Fibroblast of skin of abdomen (primary cell): ENCODE measurements around the gene MS4A5. TPM values are rescaled to one million over a fixed set of nuclear protein-coding genes. Genes with fewer than 3 reads are reported as not detected.
"Not testable (repeated sequence)": the region's sequence is repeated elsewhere in the genome, so short reads cannot be mapped to it uniquely, and the experiment has no call there.

Experiments used
- DNase-seq: peaks from one replicate; pipeline ENCODE4 v3.0.0-alpha.2; 2013
- polyA plus RNA-seq, 2 experiments: library from polyadenylated mRNA; unstranded; fragments of 120-200 nt; gene quantifications; one replicate each; pipeline ENCODE4 v1.2.1, GENCODE V29; 2013; ENCODE audit not compliant: insufficient read length in 2 of 2

Gene MS4A5
- polyA plus RNA-seq (2013, experiment 1 of 2; ENCODE audit: insufficient read length) = not detected
- not detected for polyA plus RNA-seq (2013, experiment 2 of 2; ENCODE audit: insufficient read length)

- DNase-seq = no peak
Observed at GRCh38 chr11:60429272-60429671, at the start of gene MS4A5. Gene MS4A5 (plus strand): TSS chr11:60429572. CDS start chr11:60429675, 103 bp downstream.

DNA sequence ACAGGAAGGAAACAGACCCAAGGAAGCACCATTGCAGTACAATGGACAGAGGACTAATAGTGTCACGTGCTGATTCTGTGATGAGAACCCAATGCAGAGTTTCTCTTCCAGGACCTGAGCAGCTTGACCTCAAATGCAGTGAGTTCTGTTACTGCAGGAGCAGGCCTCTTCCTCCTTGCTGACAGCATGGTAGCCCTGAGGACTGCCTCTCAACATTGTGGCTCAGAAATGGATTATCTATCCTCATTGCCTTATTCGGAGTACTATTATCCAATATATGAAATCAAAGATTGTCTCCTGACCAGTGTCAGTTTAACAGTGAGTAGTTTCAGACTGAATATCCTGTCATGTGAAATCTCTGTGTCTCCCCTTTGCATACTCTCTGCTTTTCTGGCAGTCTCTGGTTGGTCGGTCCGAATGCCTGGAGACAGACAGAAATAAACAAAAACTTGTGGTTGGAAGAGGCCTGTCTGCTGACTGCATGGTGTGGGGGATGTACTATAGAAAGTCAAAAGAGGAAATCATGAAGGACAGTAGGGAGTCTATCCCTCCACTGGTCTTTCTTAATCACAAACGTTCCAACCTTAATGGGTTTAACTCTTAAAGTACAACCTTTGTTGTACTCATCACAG, 40.0 kb upstream of the MS4A5 start:
- no peak for DNase-seq

GRCh38 chr11:60390419-60390818, 39.0 kb upstream of the MS4A5 start:
- DNase-seq = no peak

GRCh38 chr11:60392361-60392760, 37.0 kb upstream of the MS4A5 start:
- DNase-seq = no peak

GRCh38 chr11:60393016-60393415, 36.4 kb upstream of the MS4A5 start:
- no peak for DNase-seq

GRCh38 chr11:60394666-60395380, 34.5 kb upstream of the MS4A5 start:
- DNase-seq = no peak

GRCh38 chr11:60396382-60396781, 33.0 kb upstream of the MS4A5 start, which contains the start of gene MS4A14:
Gene MS4A14 (plus strand): TSS chr11:60396459. CDS start chr11:60396579, 120 bp downstream.
- no peak for DNase-seq

- DNase-seq = no peak
Observed at GRCh38 chr11:60396799-60397198, 32.6 kb upstream of the MS4A5 start.

DNA sequence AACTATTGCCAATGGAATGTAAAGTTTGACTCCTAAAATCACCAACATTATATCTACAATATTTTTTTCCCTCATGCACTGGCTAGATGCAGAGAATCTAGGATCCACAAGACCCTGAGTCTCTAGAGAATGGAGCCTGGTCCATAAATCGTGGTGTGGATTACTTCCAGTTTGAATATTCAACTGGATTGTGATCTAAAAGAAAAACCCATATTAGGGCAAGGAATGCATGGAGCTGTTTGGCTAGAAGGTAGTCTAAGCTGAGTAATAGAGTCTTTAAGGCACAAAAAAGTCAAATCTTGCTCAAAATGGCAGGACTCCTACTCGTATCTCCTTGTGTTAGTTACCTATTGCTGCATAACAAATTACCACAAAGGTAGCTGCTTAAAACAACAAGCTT, 9.4 kb upstream of the MS4A5 start:
- DNase-seq = no peak

GRCh38 chr11:60422609-60423008, 6.8 kb upstream of the MS4A5 start:
- no peak for DNase-seq

DNA sequence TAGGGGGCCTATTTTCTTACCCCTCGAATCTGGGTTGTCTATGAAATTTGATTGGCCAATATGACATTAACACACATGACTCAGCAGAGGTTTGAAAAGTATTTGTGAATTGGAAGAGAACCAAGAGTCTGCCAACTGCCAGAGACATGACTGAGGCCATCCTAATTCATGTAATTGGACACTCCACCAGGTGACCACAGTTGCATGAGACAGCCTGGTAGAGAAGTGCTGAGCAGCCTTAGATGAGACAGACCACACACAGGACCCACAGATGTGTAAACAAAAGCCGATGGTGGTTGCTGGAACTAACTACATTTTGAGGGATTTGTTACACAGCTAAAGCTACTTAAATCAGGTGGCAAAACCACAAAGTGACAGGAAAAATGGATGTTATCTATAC, 855 bp upstream of the MS4A5 start:
- DNase-seq = no peak

- DNase-seq = no peak
Observed at GRCh38 chr11:60431251-60431650, 1.9 kb downstream of the MS4A5 start.

- DNase-seq = no peak
Observed at GRCh38 chr11:60433401-60433800, 4.0 kb downstream of the MS4A5 start.

DNA sequence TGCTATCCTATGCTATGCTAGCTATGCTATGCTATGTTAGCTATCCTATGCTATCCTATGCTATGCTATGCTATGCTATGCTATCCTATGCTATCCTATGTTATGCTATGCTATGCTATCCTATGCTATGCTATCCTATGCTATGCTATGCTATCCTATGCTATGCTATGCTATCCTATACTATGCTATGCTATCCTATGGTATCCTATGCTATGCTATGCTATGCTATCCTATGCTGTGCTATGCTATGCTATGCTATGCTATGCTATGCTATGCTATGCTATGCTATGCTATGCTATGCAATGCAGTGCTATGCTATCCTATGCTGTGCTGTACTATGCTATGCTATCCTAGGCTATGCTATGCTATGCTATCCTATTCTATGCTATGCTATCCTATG, 17.7 kb downstream of the MS4A5 start:
- DNase-seq = no peak

DNA sequence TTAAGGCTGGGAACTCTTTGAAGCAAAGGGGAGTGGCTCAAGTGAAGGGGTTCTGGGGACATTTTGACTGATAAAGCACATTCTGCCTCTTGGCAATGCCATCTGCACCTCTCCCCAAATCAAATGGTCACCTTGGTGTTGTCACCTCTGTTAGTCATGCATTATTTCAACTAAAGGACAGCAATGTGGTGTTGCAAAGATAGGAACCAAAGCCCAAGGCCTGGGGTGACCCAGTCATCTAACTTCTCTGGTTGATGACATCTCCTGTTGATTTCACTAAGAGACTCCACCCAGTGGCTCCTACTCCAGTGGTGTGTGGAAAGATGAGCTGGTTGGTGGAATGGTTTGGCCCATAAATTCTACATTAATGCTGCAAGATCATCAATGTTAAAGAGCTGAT, 18.5 kb downstream of the MS4A5 start:
- DNase-seq = no peak

- not testable (repeated sequence) for DNase-seq
Observed at GRCh38 chr11:60451185-60451584, 21.8 kb downstream of the MS4A5 start.

GRCh38 chr11:60454212-60454611, 24.8 kb downstream of the MS4A5 start:
- no peak for DNase-seq

DNA sequence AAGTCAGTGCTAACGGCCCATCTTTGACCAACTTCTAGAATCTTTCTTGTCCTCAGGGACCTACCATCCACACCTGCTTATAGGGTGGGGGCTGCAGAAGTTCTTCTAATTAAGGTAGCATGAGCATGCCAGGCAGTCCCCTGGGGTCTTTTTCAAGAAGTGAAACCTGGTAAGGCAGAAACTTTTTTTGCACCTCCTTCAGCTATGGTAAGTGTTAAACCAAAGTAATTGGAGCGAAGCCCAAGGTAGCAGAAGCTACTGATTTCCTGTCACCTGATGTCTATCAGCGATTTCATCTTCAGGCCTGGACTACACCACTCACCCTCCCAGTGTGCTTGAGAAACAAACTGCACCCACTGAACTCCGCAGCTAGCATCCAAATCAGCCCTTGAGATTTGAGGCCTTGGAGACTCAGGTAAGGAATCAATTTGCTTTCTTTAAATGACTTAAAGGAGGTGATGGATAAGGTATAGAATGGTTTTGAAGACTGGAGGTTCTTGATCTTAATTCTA, 26.2 kb downstream of the MS4A5 start, which contains the start of gene MS4A1:
TSS of gene MS4A1 (plus strand) at position 317 of the 512 bp plus-strand sequence. CDS start 6,528 bp downstream, outside the sequence.
- DNase-seq = no peak

DNA sequence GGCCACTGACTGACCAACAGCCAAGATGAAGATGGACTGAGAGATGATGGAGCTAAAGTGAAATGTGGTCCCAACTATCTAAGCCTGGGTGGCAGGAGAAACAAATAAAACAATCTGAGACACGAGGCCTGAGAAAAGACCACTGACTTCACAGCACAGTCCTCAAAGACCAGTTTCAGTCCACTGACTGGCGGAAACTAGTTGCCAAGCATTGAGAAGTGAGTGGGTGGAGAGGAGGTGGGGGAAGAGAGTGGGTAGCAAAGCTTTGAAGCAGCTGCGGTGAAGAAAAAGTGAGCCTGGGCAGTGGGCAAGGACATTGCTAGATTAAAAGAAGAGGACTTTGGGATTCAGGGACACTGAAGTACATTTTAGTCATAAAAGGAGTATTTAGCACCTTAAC, 28.2 kb downstream of the MS4A5 start:
- no peak for DNase-seq

GRCh38 chr11:60459345-60459744, 30.0 kb downstream of the MS4A5 start:
- DNase-seq = no peak

GRCh38 chr11:60468829-60469228, 39.5 kb downstream of the MS4A5 start:
- no peak for DNase-seq

GRCh38 chr11:60469723-60470122, 40.4 kb downstream of the MS4A5 start:
- DNase-seq = no peak

DNA sequence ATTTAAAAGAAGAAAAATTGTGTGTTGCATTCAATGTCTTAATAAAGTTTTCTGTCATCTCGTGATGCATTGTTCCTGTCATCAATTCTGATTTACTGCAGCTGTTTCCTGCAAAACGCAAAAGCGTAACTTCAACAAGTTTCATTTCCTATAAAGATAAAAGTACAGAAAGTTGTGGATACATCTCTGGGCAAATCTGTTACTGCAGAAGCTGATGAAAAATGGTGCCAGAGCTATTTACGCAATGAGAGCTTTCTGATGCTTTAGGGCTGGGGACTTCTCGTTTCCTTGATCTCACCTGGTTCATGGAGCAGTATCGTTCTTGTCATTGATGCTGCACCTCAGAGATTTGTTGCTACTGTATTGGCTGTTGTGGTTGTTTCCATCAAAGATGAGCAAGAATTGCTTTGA, 47.7 kb downstream of the MS4A5 start:
- DNase-seq = no peak

- DNase-seq = no peak
Observed at GRCh38 chr11:60482361-60482760, 53.0 kb downstream of the MS4A5 start.
